Measurements from ENCODE around the gene VCX3B.
"Not testable (repeated sequence)": the region's sequence is repeated elsewhere in the genome, so short reads cannot be mapped to it uniquely, and the experiment has no call there.

The VCX3B gene

DNA sequence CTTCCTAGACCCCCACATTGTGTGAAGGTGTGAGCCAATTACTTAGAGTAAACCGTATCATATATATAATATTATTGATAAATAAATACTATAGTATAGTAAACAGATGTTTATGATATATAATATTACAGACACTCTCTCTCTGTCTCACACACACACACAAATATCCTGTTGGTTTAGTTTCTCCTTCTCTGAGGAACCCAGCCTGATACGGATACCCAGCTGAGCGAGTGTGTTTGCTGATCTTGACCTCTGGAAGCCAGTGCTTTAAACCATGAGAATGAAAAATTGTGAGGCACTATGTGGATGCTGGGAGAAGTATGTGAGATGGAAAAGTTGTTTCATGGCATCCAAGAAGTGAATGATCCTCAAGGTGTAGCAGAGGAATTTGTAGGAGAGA lies at the start of gene VCX3B:
Gene VCX3B (plus strand): TSS at position 301 of the 400 bp plus-strand sequence. CDS start 621 bp downstream, outside the sequence.
- not testable (repeated sequence) for DNase-seq (ENCODE audit: extremely low read depth in 1 of 2, low read depth in 1 of 2)

DNA sequence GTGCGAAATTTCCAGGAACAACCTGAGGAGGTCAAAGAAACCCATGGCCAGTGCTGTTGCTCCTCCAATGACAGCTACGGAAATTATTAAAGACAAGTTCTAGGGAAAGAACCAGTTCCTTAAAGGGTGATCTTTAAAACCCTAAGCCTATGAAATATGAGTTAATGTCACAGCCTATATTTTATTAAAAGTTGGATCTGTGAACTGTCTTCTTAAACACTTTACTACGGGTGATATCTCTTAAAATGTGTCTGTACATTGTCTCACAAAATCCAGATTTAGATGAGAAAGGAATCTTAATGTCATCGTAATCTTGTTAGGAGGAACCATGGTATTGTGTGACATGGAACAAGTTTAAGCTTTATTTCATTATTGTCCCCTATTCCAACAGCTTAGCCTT lies 46.3 kb upstream of the VCX3B start:
- DNase-seq (ENCODE audit: extremely low read depth in 1 of 2, low read depth in 1 of 2), result no peak

DNA sequence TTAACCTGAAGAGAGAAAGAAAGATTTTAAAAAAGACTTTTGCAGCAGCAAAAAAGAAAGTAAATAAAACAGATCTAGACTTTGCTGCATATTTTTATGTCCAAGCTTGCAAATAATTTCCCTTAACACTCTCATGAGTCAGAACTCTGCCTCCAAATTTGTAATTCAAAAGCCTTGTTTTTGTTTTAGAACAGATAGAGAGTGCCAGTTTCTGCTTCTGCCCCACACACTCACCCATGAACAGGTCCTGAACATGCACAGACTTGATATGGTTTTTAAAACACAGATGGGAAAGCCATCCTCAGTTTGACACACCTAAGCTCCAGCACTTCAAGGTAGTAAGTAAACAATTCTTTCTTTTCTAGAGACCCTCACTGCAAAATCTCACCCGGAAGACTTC lies 39.7 kb upstream of the VCX3B start:
- DNase-seq (ENCODE audit: extremely low read depth in 1 of 2, low read depth in 1 of 2), result no peak

- DNase-seq (ENCODE audit: extremely low read depth in 1 of 2, low read depth in 1 of 2), result no peak
These were observed 34.9 kb upstream of the VCX3B start for GRCh38 chrX:8429692-8430249.

DNA sequence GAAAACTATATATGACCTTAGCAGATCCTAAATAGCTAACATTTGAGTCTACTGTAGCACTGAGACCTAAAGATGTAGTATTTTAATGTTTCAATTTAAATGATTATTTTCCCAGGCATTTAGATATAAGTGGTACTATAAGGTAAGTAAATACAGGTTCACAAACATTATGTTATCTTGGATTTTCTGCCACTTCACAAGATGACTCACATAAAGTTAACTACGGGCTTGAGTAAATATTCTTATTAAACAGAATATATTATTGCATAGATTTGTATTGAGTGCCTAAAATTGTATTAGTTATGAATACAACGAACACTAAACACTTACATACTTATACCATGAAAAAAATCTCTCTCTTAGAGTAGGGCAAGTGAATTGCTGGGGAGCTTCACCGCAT lies 34.2 kb upstream of the VCX3B start:
- DNase-seq (ENCODE audit: extremely low read depth in 1 of 2, low read depth in 1 of 2), result no peak

DNA sequence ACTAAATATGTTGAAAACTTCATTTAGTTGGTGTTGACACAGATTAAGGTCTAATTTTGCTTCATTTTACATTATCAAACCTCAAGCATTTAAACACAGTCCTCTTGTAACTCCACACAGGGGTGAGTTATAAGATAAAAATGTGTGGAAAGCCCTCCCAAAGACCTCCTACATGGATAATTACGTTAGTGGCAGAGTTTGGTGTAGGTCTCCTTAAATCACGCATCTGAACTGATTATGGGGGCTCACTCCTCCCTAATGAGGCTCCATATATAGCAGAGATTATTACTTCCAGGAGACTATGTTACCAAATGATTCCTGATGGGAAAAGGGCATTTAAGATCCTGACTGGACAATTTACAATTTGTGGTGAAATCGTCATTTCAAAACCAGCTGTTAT lies 32.2 kb upstream of the VCX3B start:
- no peak for DNase-seq (ENCODE audit: extremely low read depth in 1 of 2, low read depth in 1 of 2)

- DNase-seq (ENCODE audit: extremely low read depth in 1 of 2, low read depth in 1 of 2), result no peak
These were observed 31.2 kb upstream of the VCX3B start for GRCh38 chrX:8433109-8434062.

DNA sequence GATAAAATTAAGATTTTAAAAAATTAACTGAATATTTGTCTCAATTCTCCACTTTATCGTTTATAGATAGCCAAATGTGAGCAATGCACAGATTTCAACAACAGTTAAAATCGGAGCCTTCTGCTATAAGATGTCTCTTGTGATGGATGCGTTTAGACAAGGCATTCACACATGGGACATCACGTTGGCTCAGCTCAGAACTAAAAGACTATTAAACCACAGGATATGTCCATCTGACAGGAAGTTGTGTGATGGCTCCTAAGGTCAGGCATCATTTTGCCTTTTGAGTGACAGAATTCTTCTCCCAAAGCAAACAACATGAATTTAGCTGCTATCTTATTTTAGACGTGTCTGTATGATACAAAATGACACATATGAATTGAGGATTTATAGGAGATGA lies 17.3 kb upstream of the VCX3B start:
- DNase-seq (ENCODE audit: extremely low read depth in 1 of 2, low read depth in 1 of 2), result no peak

GRCh38 chrX:8452343-8452742 lies 12.3 kb upstream of the VCX3B start:
- not testable (repeated sequence) for DNase-seq (ENCODE audit: extremely low read depth in 1 of 2, low read depth in 1 of 2)

DNA sequence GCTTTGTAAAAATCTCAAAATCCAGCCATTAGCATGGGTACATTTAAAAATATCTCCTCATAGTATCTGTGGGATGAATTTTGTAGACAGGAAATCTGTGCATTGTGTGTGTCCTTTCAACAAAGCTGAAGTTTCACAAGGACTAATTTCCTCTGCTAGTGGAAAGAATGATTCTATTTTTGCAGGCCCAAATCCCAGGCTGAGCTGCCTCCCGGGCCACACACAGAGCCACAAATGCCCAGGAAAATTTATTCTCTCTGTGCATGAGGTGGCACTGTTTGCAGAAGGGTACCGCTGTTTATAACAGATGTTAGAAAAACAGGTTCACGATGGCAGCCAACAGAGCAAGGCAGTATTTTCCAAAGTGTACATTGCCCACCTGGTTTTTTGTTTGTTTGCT lies 11.0 kb upstream of the VCX3B start:
- no peak for DNase-seq (ENCODE audit: extremely low read depth in 1 of 2, low read depth in 1 of 2)

- no peak for DNase-seq (ENCODE audit: extremely low read depth in 1 of 2, low read depth in 1 of 2)
These were observed 9.1 kb upstream of the VCX3B start for GRCh38 chrX:8455557-8455956.

DNA sequence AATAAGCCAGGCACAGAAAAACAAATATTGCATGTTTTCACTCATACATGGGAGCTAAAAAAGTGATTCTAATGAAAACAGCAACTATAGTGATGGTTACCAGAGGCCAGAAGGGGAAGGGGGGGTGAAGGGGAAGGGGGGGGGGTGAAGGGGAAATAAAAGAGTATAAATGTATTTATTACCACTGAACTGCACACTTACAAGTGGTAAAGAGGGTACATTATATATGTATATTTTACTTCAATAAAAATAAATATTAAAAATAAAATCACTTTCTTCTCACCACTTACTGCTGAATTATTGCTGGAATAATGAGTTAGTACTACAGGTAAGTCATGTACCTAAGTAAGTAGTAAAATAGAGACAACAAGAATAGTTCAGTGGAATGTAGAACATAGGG lies 2.1 kb upstream of the VCX3B start:
- DNase-seq (ENCODE audit: extremely low read depth in 1 of 2, low read depth in 1 of 2), result no peak

- no peak for DNase-seq (ENCODE audit: extremely low read depth in 1 of 2, low read depth in 1 of 2)
These were observed 19.8 kb downstream of the VCX3B start for GRCh38 chrX:8484360-8484949.

DNA sequence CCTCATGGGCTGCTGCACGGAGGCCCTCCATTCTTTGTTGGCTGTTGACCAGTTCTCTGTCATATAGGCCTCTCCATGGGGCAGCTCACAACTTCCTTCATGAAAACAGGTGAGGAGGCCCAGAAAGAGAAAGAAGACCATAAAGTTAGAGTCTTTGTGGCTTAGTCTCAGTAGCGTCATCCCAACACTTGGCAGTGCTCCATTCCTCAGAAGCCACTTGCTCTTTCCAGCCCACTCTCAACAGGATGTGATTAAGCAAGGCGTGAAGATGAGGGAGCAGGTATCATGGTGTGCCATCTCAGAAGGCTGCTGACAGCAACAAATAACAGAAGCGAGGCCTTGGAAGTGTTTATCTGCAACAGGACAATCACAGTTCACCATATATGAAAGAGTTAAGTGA lies 30.4 kb downstream of the VCX3B start:
- not testable (repeated sequence) for DNase-seq (ENCODE audit: extremely low read depth in 1 of 2, low read depth in 1 of 2)

DNA sequence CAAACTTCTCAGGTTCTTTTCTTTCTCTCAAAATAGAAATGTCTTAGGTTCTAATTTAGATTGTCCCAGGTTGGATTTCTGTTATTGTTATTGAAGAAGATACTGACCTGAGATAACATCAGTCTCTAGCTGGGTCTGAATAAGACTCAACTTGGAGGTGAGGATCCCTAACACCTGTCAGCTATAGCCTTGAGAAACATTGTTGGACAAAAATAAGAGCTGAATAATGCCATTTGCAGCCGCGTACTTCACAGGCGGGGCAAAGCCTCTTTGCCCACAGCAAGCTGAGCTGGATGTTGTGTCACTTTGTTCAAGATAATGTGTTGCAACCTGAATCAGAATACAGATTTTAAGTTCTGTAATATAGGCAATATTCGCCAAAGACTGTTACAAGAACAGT lies 35.6 kb downstream of the VCX3B start:
- DNase-seq (ENCODE audit: extremely low read depth in 1 of 2, low read depth in 1 of 2), result no peak

DNA sequence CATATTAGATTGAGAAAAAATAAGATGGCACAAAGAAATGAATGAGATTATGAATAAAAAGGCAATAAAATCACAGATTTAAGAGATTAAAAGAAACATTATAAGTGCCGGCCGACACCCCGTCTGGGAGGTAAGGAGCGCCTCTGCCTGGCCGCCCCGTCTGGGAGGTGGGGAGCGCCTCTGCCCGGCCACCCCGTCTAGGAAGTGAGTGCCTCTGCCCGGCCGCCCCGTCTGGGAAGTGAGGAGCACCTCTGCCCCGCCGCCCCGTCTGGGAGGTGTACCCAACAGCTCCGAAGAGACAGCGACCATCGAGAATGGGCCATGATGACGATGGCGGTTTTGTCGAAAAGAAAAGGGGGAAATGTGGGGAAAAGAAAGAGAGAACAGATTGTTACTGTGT lies 37.5 kb downstream of the VCX3B start:
- DNase-seq (ENCODE audit: extremely low read depth in 1 of 2, low read depth in 1 of 2), result not testable (repeated sequence)

DNA sequence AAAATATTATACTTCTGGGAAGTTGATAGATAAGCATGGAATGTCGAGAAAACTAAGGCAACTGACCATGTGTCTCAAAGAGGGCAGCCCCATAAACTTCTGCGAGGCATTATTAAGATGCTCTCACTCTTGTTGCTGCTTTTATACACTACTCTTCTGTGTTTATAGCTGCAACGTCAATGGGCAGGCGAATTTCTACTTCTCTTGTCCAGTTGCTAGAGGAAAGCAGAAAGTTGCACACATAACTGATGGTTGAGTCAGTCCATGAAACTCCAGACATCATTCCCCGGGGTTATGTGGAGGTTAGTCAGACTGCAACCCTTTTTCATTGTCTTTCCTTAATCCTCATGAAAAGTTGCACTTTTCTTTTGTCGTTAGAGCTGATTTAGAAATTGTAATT lies 39.8 kb downstream of the VCX3B start:
- DNase-seq (ENCODE audit: extremely low read depth in 1 of 2, low read depth in 1 of 2), result no peak
